Measurements from ENCODE around the gene RASGRP3.

The RASGRP3 gene

DNA sequence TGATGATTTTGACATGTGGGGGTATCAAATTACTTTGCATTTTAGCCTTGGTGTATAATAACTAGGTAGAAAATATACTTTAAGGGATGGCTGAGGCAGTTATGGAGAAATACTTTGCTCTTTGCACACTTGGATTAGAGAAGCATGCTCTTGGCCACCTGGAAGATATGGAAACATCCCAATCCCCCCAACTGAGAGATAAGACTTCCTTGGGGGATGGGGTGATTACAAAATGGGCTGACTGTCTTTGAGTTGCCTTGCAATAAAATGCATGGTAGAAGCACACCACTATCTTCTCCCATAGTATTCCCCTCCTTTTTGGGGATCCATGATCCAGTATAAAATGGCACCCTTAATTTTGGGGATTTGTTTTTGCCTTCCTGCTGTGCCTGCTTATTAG is 137.7 kb downstream of the RASGRP3 start:
- no peak overlapping the region for H3K27ac ChIP-seq
- no peak for DNase-seq
- no peak overlapping the region for H3K4me3 ChIP-seq (ENCODE audit: low read depth, low read length)
- TF ChIP-seq CTCF (IDR thresholded peaks at IDR 0.05; ENCODE audit: low read depth, low read length), result no peak
- H3K27me3 ChIP-seq (ENCODE audit: insufficient read depth, low read depth, severe bottlenecking), result no peaks in the 10 kb centered on the region
- H3K9me3 ChIP-seq (ENCODE audit: severe bottlenecking), result peaks cover 12% of the 10 kb centered on the region
- no peaks in the 10 kb centered on the region for H3K36me3 ChIP-seq
